ENCODE measurements around the gene FARP2. TPM values are rescaled to one million over a fixed set of nuclear protein-coding genes. Genes with fewer than 3 reads are reported as not detected.

FARP2 gene
- total RNA-seq, 2 donors from 2014 or later = 30.1 to 44.2 TPM

GRCh38 chr2:241530571-241530970 is 174.5 kb downstream of the FARP2 start:
- intact Hi-C loops (cut with DNase I) = no loop called here
- 69 to 82% methylated on average over 4 to 8 of the region's 8 CpGs for WGBS, 2 donors
- Histone ChIP-seq H3K27ac (no peak overlapping the region), H3K9me3 (no peaks in the 10 kb centered on the region), H3K4me3 (no peak overlapping the region), H3K27me3 (no peaks in the 10 kb centered on the region), H3K36me3 (replicated peaks in 1 of 2; ENCODE audit: insufficient read depth in 1 of 2, low read depth in 2 of 2) (no peaks in the 10 kb centered on the region), H3K4me1 (no peaks in the 10 kb centered on the region)
- no peak for TF ChIP-seq POLR2A (IDR thresholded peaks at IDR 0.05)
- TF ChIP-seq, protein P1, sequence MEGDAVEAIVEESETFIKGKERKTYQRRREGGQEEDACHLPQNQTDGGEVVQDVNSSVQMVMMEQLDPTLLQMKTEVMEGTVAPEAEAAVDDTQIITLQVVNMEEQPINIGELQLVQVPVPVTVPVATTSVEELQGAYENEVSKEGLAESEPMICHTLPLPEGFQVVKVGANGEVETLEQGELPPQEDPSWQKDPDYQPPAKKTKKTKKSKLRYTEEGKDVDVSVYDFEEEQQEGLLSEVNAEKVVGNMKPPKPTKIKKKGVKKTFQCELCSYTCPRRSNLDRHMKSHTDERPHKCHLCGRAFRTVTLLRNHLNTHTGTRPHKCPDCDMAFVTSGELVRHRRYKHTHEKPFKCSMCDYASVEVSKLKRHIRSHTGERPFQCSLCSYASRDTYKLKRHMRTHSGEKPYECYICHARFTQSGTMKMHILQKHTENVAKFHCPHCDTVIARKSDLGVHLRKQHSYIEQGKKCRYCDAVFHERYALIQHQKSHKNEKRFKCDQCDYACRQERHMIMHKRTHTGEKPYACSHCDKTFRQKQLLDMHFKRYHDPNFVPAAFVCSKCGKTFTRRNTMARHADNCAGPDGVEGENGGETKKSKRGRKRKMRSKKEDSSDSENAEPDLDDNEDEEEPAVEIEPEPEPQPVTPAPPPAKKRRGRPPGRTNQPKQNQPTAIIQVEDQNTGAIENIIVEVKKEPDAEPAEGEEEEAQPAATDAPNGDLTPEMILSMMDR (IDR thresholded peaks at IDR 0.05) = no peak
- DNase-seq (no peak), ATAC-seq (no peak)

- no peaks in the 10 kb centered on the region for H3K36me3 ChIP-seq (replicated peaks in 1 of 2; ENCODE audit: insufficient read depth in 1 of 2, low read depth in 2 of 2)
- H3K4me3 ChIP-seq = no peak overlapping the region
- H3K27me3 ChIP-seq = no peaks in the 10 kb centered on the region
- H3K9me3 ChIP-seq = no peaks in the 10 kb centered on the region
- WGBS, 2 donors = 65 to 75% methylated on average over 11 to 13 of the region's 13 CpGs
- no peak for DNase-seq
- intact Hi-C loops (cut with DNase I) = no loop called here
- H3K4me1 ChIP-seq = no peaks in the 10 kb centered on the region
- no peak for ATAC-seq
- TF ChIP-seq POLR2A (IDR thresholded peaks at IDR 0.05) = no peak
- TF ChIP-seq, protein P1 (IDR thresholded peaks at IDR 0.05) = no peak
- no peak overlapping the region for H3K27ac ChIP-seq
These were observed 175.2 kb downstream of the FARP2 start for GRCh38 chr2:241531161-241531722.

GRCh38 chr2:241532168-241532567 is 176.1 kb downstream of the FARP2 start:
- intact Hi-C loops (cut with DNase I) = no loop called here
- Histone ChIP-seq H3K36me3 (replicated peaks in 1 of 2; ENCODE audit: insufficient read depth in 1 of 2, low read depth in 2 of 2) (no peaks in the 10 kb centered on the region), H3K9me3 (no peaks in the 10 kb centered on the region), H3K4me1 (no peaks in the 10 kb centered on the region), H3K4me3 (no peak overlapping the region), H3K27me3 (no peaks in the 10 kb centered on the region), H3K27ac (no peak overlapping the region)
- DNase-seq (no peak), ATAC-seq (no peak)
- TF ChIP-seq POLR2A (IDR thresholded peaks at IDR 0.05) = no peak
- TF ChIP-seq, protein P1 (IDR thresholded peaks at IDR 0.05) = no peak
- WGBS, 2 donors = 89 to 96% methylated on average over 7 to 8 of the region's 8 CpGs

DNA sequence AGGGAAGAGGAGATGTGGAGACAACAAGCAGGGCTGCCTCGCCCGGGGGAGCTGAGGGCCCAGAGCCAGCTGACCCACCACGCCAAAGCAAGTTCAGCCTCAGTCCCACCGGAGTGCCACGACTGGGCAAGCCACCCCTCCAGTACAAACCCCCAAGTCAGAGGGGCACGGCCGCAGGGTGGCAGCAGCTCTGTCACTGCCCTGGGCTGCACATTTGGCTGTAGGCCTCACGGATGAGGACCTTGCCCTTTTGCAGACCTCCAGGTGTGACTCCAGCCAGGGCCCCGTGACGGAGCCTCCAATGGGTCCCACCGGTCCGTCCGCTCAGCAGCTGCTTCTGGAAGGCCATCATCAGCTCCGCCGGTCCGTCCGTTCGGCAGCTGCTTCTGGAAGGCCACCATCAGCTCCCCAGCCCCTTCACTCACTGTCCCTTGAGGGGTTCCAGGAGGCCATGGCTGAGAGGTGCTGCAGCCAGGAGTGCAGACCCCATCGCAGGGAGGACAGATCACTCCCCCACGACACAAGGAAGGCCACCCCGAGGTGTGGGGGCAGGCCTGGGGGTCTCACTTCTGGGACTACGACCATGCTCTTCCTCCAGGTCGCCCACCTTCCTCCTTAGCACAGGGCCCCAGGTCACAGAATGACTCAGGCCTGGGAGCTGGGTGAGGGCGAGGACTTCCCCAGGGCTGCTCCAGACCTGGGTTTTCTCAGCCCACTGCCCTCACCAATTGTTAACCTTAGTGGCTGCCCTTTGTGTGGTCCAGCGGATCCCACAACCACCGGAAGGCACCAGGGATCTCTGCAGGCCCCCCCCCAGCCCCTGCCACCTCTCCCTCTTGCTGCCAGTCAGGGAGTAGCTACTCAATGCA is 176.9 kb downstream of the FARP2 start:
- intact Hi-C loops (cut with DNase I) = no loop called here
- H3K4me1 ChIP-seq = no peaks in the 10 kb centered on the region
- no peak overlapping the region for H3K4me3 ChIP-seq
- no peak overlapping the region for H3K27ac ChIP-seq
- H3K27me3 ChIP-seq = no peaks in the 10 kb centered on the region
- ATAC-seq (no peak), DNase-seq (no peak)
- no peaks in the 10 kb centered on the region for H3K9me3 ChIP-seq
- no peaks in the 10 kb centered on the region for H3K36me3 ChIP-seq (replicated peaks in 1 of 2; ENCODE audit: insufficient read depth in 1 of 2, low read depth in 2 of 2)
- TF ChIP-seq, protein P1 (IDR thresholded peaks at IDR 0.05) = no peak
- no peak for TF ChIP-seq POLR2A (IDR thresholded peaks at IDR 0.05)
- 71 to 91% methylated on average over 15 to 16 of the region's 26 CpGs for WGBS, 2 donors

Data from body of pancreas (tissue), 4 donors.